Activated CD4-positive, alpha-beta T cell treated with anti-CD3 and anti-CD28 coated beads, Interleukin-2, amount 10 ng/mL, durations not matched to agents 24 days and 14 days (primary cell): ENCODE measurements around the gene DLGAP4. TPM values are rescaled to one million over a fixed set of nuclear protein-coding genes. Genes with fewer than 3 reads are reported as not detected.
"Not testable (repeated sequence)": the region's sequence is repeated elsewhere in the genome, so short reads cannot be mapped to it uniquely, and the experiment has no call there.

Source experiments
- DNase-seq: peaks from one replicate; pipeline ENCODE4 v3.0.0; 2022
- H3K27ac Mint-ChIP-seq: one replicate; pipeline ENCODE4 v1.8.0; 2022; ENCODE audit warnings: mild to moderate bottlenecking, mixed read lengths
- H3K27me3 Mint-ChIP-seq: one replicate; pipeline ENCODE4 v1.8.0; 2022; ENCODE audit warnings: mixed read lengths
- H3K36me3 Mint-ChIP-seq: one replicate; pipeline ENCODE4 v1.8.0; 2022; ENCODE audit warnings: low read depth, mild to moderate bottlenecking, mixed read lengths
- H3K4me1 Mint-ChIP-seq: one replicate; pipeline ENCODE4 v1.8.0; 2021; ENCODE audit warnings: mixed read lengths
- H3K4me3 Mint-ChIP-seq: one replicate; pipeline ENCODE4 v1.8.0; 2022; ENCODE audit warnings: mild to moderate bottlenecking, moderate library complexity, mixed read lengths
- H3K9me3 Mint-ChIP-seq: one replicate; pipeline ENCODE4 v1.8.0; 2021; ENCODE audit warnings: mixed read lengths
- intact Hi-C: fragments of 100-400 bp; cut with micrococcal nuclease; formaldehyde crosslinking; loops from one replicate; pipeline ENCODE4 v1.15.1; 2023
- total RNA-seq: library from RNA; stranded (reverse); gene quantifications from 2 replicates; pipeline ENCODE4 v1.2.3, GENCODE V29; 2022

DLGAP4 gene
- total RNA-seq, 1 donor from 2014 or later, result 21.3 TPM

DNA sequence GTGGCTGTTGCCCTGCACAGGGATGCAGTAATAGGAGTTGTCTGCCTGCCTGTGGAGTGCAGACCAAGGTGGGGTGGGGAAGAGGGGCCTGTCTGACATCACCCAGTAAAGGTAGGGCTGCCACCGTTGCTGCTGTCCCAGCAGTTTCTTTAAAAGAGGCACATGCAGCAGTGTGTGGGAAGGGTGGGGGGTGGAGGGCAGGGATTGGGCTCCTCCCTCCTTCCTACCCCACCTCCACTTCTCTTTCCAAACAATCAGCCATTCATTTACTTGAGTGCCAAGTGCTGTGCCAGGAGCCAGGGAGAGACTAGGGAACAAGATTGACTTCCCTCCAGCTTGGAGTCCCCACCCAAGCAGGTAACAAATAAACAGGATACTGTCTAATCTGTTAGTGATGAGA, 168.4 kb downstream of the DLGAP4 start:
- no peaks in the 10 kb centered on the region for H3K36me3 Mint-ChIP-seq
- no peaks in the 10 kb centered on the region for H3K9me3 Mint-ChIP-seq
- intact Hi-C loops, result no loop called here
- no peaks in the 10 kb centered on the region for H3K27me3 Mint-ChIP-seq
- H3K4me3 Mint-ChIP-seq, result no peak overlapping the region
- H3K27ac Mint-ChIP-seq, result no peak overlapping the region
- no peak for DNase-seq
- peaks cover 45% of the 10 kb centered on the region for H3K4me1 Mint-ChIP-seq

DNA sequence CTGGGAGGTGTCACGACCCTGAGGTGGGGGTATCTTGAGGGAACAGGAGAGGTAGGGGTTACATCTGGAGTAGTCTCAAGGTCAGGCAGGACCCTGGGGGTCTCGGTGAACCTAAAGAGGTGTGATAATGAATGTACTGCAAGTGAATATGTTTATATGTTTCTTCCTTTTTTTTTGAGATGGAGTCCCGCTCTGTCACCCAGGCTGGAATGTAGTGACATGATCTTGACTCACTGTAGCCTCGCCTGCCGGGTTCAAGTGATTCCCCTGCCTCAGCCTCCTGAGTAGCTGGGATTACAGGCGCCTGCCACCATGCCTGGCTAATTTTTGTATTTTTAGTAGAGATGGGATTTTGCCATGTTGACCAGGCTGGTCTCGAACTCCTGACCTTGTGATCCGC, 168.9 kb downstream of the DLGAP4 start:
- H3K36me3 Mint-ChIP-seq, H3K27ac Mint-ChIP-seq, H3K4me3 Mint-ChIP-seq, intact Hi-C loops, DNase-seq, H3K9me3 Mint-ChIP-seq, H3K27me3 Mint-ChIP-seq: not testable (repeated sequence)
- H3K4me1 Mint-ChIP-seq, result peaks cover 44% of the 10 kb centered on the region

DNA sequence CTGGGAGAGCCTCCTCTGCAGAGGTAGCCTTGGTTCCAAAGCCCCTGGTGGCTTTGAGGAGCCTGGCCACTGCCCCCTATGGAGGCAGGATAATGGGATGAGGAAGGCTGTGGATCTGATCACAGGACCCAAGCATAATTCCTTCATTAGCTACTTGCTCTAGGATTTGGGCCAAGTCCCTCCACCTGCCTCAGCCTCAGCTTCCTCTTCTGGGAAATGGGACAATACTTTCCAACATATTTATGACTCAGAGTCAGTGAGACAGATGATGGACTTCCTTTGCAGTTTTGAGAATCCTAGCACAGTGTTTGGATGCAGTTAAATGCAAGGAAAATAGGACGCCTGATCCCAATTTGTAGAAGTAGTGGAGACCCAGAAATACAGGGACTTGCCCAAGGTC, 171.3 kb downstream of the DLGAP4 start:
- no peak for DNase-seq
- Mint-ChIP-seq H3K4me3 (no peak overlapping the region), H3K36me3 (no peaks in the 10 kb centered on the region), H3K9me3 (no peaks in the 10 kb centered on the region), H3K27me3 (no peaks in the 10 kb centered on the region), H3K4me1 (peaks cover 35% of the 10 kb centered on the region), H3K27ac (no peak overlapping the region)
- intact Hi-C loops, result no loop called here

DNA sequence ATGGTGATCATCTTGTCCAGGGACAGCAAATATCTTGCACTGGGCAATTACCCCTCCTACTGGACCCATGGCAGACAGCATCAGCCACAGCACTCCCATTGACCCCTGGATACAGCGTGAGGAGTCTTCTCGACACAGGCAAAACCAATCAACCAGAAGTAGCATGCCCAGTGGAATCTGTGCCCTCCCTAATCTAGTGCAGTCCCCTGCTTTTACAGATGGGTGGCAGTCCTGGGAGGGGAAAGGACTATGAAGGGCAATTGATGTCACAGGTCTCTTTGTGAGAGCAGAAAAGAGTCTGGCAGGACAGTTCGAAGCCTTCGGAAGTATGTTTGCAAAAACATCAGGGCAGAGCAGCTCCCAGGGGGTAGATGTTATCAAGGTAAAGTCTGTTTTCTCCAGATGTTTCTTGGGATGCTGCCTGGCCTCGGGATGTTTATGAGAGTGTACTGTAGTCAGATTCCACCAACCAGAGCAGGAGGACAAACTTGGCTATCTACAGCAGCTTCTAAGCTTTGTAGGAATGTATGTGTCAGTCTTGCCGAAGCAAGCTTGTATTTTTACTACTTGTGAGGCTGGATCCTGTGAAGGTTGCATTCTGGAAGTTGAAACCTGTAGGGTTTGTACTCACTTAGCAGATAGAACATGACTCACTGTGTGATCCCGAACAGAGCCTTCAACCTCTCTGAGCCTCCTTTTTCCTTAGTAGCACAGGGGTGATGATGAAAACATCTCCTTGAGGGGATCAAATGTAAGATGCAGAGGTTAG, 172.2 kb downstream of the DLGAP4 start:
- intact Hi-C loops, result no loop called here
- H3K4me1 Mint-ChIP-seq, result peaks cover 30% of the 10 kb centered on the region

DNA sequence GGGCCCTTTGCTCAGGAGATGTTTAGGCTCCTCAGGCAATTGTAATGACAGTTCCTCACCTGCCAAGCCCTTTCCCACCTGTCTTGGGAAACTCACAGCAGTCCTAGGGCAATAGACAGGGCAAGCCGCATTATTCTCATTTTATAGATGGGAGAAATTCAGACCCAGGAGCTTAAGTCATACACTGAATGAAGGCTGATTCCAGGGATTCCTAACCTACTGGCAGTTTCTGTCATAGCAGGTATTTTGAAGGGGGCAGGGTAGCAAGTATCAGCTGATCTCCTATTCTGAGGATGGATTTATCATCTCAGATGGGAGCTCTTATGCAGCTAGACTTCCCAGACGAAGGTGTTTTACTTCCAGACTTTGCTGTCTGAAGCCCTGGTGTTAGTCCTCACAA, 173.8 kb downstream of the DLGAP4 start:
- H3K27ac Mint-ChIP-seq, result no peak overlapping the region
- no peaks in the 10 kb centered on the region for H3K36me3 Mint-ChIP-seq
- no peaks in the 10 kb centered on the region for H3K9me3 Mint-ChIP-seq
- H3K4me3 Mint-ChIP-seq, result no peak overlapping the region
- no peaks in the 10 kb centered on the region for H3K27me3 Mint-ChIP-seq
- no peak for DNase-seq
- intact Hi-C loops, result no loop called here
- H3K4me1 Mint-ChIP-seq, result peaks cover 16% of the 10 kb centered on the region

More for the DNA sequence above, 172.2 kb downstream of the DLGAP4 start:
- Mint-ChIP-seq H3K4me3 (no peak overlapping the region), H3K27ac (no peak overlapping the region), H3K9me3 (no peaks in the 10 kb centered on the region), H3K27me3 (no peaks in the 10 kb centered on the region), H3K36me3 (no peaks in the 10 kb centered on the region)
- no peak for DNase-seq

DNA sequence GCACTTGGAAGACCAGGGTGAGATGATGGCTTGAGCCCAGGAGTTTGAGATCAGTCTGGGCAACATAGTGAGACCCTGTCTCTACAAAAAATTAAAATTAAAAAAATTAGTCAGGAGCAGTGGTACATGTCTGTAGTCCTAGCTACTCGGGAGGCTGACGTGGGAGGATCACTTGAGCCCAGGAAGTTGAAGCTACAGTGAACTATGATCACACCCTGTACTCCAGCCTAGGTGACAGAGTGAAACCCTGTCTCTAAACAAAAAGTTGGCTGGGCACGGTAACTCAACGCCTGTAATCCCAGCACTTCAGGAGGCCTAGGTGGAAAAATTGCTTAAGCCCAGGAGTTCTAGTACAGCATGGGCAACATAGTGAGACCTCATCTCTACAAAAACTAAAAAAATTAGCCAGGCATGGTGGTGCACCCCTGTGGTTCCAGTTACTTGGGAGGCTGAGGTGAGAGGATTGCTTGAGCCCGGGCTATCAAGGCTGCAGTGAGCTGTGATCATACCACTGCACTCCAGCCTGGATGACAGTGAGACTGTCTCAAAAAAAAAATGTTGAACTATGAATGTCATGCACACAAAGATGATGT, 174.4 kb downstream of the DLGAP4 start:
- H3K27me3 Mint-ChIP-seq, result no peaks in the 10 kb centered on the region
- DNase-seq, result no peak
- intact Hi-C loops, result loop anchor here (1.0 kb wide), 1 partner anchor 12 kb away; no protein-coding TSS in a partner anchor
- H3K9me3 Mint-ChIP-seq, result no peaks in the 10 kb centered on the region
- H3K36me3 Mint-ChIP-seq, result no peaks in the 10 kb centered on the region
- no peak overlapping the region for H3K4me3 Mint-ChIP-seq
- peaks cover 16% of the 10 kb centered on the region for H3K4me1 Mint-ChIP-seq
- H3K27ac Mint-ChIP-seq, result no peak overlapping the region

DNA sequence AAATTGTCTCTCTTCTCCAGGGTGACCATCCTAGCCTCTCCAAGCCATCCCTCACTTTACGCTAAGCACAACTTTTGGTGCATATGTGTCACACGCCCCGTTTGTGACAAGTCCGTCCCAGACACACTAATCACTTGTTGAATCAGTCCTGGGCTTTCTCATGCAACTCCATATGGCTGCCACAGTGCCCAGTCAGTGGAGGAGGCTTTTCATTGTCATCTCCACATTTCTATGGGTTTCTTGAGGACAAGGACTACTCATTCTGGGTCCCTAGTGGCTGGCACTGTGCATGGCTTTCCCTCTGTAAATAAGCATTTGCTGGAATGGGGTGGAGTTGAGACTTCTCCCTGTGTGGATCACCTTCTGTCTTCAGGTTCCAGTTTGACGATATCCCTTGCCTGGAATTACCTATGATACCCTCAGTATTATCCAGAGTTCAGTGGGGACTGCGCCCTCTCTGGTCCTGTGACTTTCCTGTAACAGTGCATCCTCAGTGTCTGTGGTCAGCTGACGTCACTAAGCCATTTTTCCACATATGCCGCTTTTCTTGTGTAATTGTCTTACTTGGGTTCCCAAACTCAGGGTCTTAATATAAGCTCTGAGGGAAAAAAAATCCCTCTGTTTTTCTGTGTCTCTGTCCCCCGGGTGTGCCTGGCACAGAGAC, 175.4 kb downstream of the DLGAP4 start:
- Mint-ChIP-seq H3K27me3 (no peaks in the 10 kb centered on the region), H3K27ac (no peak overlapping the region), H3K9me3 (no peaks in the 10 kb centered on the region), H3K36me3 (no peaks in the 10 kb centered on the region), H3K4me1 (peaks cover 16% of the 10 kb centered on the region), H3K4me3 (no peak overlapping the region)
- no peak for DNase-seq
- intact Hi-C loops, result loop anchor here (1.0 kb wide), 1 partner anchor 11 kb away; no protein-coding TSS in a partner anchor

DNA sequence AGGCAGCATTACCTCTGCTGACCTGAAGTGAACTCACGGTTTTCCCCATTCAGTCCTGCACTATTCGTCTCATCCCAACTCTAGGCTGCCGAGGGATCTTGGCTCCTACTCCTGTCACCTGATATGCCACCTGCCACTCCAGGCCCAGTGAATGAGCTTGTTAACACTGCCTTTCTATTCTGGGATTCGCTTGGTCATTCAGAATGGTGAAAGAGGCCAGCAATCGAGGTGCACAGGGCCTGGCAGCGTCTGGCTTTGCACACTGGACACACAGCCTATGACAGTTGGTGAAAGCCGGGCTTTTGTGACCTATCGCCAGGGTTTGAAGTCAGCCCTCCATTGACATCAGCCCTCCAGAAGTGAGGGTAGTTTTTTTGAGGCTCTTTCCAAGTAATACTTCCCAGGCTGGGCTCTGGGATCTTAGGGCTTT, 175.9 kb downstream of the DLGAP4 start:
- H3K36me3 Mint-ChIP-seq, result no peaks in the 10 kb centered on the region
- intact Hi-C loops, result no loop called here
- no peak overlapping the region for H3K4me3 Mint-ChIP-seq
- no peaks in the 10 kb centered on the region for H3K27me3 Mint-ChIP-seq
- no peaks in the 10 kb centered on the region for H3K9me3 Mint-ChIP-seq
- no peak overlapping the region for H3K27ac Mint-ChIP-seq
- DNase-seq, result no peak
- H3K4me1 Mint-ChIP-seq, result peaks cover 16% of the 10 kb centered on the region

DNA sequence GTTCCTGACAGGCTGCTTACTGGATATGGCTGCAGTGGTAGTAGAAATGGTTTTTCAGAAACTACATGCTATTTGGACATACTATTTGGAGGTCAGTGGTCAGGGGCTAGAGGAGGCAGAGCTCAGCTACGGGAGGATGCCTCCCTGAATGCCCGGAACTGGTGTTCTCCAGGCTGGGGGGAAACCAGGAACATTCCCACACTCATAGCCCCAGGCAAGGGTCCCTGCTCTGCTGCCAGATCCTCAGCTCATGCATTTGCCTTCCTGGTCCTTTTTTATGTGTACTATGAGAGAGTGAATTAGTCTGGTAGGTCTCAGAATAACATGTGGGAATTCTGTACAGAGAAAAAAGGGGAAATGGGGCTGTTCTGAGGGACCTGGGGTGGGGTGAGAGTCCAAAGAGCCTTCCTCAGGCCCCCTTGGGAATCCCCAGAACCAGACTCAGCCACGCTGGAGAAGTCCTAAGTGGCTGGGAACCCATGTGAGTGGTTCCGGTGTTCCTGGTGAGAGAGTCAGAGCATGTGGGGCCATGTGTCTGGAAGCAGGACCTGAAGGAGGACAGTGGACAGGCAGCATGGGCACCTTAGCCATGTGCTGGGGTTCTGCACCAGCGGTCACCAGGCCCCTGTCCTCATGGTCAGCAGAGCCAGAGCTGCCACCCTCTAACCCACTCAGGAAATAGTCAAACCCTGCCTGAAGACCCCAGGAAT, 177.2 kb downstream of the DLGAP4 start:
- intact Hi-C loops, result no loop called here
- no peak overlapping the region for H3K4me3 Mint-ChIP-seq
- no peaks in the 10 kb centered on the region for H3K27me3 Mint-ChIP-seq
- no peak overlapping the region for H3K27ac Mint-ChIP-seq
- peaks cover 16% of the 10 kb centered on the region for H3K4me1 Mint-ChIP-seq
- no peaks in the 10 kb centered on the region for H3K9me3 Mint-ChIP-seq
- H3K36me3 Mint-ChIP-seq, result no peaks in the 10 kb centered on the region
- DNase-seq, result no peak

DNA sequence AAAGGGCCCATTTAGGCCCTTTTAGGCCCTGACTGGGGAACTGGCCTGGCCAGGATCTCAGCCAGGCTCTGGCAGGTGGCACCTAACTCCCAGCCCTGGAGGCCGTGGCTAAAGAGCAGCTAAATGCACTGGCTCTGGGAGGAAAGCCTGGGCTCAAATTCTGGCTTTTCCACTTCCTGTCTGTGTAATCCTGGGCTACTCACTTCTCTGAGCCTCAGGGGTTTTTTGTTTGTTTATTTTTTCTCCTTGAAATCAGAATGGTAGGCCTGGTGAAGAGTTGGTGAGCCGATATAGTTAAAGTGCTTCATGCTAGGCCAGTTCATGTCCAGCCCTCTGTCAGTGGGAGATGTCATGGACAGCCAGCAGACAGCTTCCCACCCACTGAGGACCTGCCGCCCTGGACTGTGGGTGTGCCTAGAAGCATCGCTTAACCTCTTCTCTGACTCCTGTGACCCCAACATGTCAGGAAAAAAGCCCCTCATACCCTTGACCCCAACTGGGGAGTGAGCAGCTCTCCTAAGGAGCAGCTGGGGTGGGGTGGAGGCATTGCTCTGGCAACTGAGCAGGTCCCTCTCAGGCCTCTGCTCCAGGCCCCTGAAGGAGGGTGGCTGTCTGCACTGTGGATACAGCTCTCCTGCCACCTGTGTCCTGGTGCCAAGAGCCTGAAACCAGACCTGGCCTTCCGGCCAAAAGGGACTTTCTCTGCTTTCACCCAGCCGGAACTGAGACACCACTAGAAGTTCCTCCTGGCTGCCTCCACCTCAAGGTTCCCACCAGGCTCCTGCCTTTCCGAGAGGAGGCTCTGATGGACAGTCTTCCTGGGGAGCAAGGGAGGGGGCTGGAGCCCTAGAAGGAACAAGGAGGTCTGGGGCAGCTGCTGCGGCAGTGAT, 178.0 kb downstream of the DLGAP4 start:
- Mint-ChIP-seq H3K4me1 (peaks cover 9% of the 10 kb centered on the region), H3K36me3 (no peaks in the 10 kb centered on the region), H3K9me3 (no peaks in the 10 kb centered on the region), H3K27me3 (no peaks in the 10 kb centered on the region), H3K4me3 (no peak overlapping the region), H3K27ac (no peak overlapping the region)
- DNase-seq, result no peak
- intact Hi-C loops, result no loop called here

DNA sequence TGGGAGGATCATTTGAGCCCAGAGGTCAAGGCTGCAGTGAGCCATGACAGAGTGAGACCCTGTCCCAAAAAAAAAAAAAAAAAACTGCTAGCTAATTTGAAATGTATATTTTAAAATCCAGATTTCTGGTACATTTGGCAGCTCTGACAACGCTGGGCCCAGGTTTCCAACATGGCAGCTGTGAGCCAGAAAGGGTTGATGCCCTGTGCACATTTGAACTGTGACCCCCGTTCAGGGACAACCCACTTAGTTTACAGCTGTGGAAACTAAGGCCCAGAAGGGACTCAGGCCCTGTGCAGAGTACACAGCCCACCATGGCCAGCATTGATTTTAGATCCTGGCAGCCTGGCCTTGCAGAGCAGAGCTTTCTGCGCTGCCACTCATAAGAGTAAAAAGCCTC, 179.1 kb downstream of the DLGAP4 start:
- intact Hi-C loops, result no loop called here
- Mint-ChIP-seq H3K36me3 (peaks cover 2% of the 10 kb centered on the region), H3K4me1 (peaks cover 8% of the 10 kb centered on the region), H3K9me3 (no peaks in the 10 kb centered on the region), H3K27me3 (no peaks in the 10 kb centered on the region), H3K4me3 (no peak overlapping the region), H3K27ac (no peak overlapping the region)
- DNase-seq, result no peak

DNA sequence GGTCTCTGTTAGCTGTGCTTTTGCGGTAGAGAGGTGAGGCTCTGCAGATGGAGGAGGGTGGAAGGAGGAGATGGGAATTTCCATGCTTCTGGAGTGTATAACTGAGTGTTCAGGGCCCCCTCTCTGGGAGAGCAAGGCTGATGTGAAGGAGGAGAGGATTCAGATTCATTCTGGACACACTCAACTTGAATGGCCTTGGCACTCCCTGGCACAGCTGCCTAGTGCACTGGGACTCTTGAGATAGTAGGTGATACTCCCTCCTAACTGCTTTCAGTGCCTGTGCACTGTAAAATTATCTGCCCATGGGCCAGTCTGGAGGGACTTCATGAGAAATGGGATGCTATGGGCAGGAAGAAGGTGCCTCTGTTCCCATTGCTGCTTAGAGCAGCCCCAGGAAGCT, 180.9 kb downstream of the DLGAP4 start:
- Mint-ChIP-seq H3K27ac (no peak overlapping the region), H3K4me1 (peaks cover 15% of the 10 kb centered on the region), H3K9me3 (no peaks in the 10 kb centered on the region), H3K4me3 (no peak overlapping the region), H3K36me3 (peaks cover 2% of the 10 kb centered on the region), H3K27me3 (no peaks in the 10 kb centered on the region)
- intact Hi-C loops, result no loop called here
- no peak for DNase-seq

DNA sequence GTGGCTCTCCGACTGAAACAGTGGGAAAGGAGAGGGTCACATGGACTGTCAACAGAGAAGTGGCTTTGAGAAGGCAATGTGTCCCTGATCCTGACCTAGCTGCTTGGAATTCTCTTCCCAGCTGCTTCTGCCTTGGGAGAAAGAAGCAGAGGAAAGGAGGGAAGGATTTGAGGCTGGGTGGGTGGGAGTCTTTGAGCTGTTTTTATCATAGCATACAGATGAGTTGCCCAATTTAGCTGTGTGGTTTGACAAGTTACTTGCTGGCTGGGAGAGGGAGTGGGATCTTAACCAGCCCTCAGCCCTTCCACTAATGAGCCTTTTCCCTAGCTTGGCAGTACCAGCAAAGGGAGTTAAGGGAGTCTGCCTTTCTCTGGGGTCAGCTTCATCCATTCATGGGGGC, 184.1 kb downstream of the DLGAP4 start:
- H3K36me3 Mint-ChIP-seq, result peaks cover 4% of the 10 kb centered on the region
- peaks cover 27% of the 10 kb centered on the region for H3K4me1 Mint-ChIP-seq
- no peaks in the 10 kb centered on the region for H3K9me3 Mint-ChIP-seq
- intact Hi-C loops, result no loop called here
- no peaks in the 10 kb centered on the region for H3K27me3 Mint-ChIP-seq
- H3K4me3 Mint-ChIP-seq, result no peak overlapping the region
- DNase-seq, result no peak
- H3K27ac Mint-ChIP-seq, result no peak overlapping the region
